Tibial artery (tissue), 4 donors: ENCODE results near the gene VAV3.

Source experiments
- DNase-seq, 2 donors: peaks; one replicate each; pipeline ENCODE4 v3.0.0-alpha.2; 2019
- H3K27ac ChIP-seq, 2 donors: fragments of 200-600 bp; sonication (generic) in 1 of 2; 1 replicate in 1 of 2; 2 replicates in 1 of 2; pipeline ENCODE4 v1.5.1; 2018 to 2019; ENCODE audit warnings: mild to moderate bottlenecking in 1 of 2
- H3K27me3 ChIP-seq, 2 donors: fragments of 200-600 bp; sonication (generic) in 1 of 2; one replicate each; pipeline versions ENCODE4 v1.5.1 to v1.6.0; 2016 to 2019
- H3K36me3 ChIP-seq, 3 donors: fragments of 200-600 bp; sonication (generic) in 2 of 3; one replicate each; pipeline ENCODE4 v1.5.1; 2016 to 2019; ENCODE audit warnings: mild to moderate bottlenecking in 2 of 3
- H3K4me1 ChIP-seq, 4 donors: fragments of 200-600 bp; sonication (generic) in 2 of 4; 1 replicate in 3 of 4; 2 replicates in 1 of 4; pipeline ENCODE4 v1.5.1; 2016 to 2019
- H3K4me3 ChIP-seq, 2 donors: fragments of 200-600 bp; sonication (generic) in 1 of 2; 1 replicate in 1 of 2; 2 replicates in 1 of 2; pipeline ENCODE4 v1.5.1; 2018 to 2019; ENCODE audit warnings: mild to moderate bottlenecking in 2 of 2
- H3K9me3 ChIP-seq, 3 donors: fragments of 200-600 bp; sonication (generic) in 1 of 3; one replicate each; pipeline ENCODE4 v1.5.1; 2016 to 2019
- intact Hi-C: fragments of 100-400 bp; cut with DNase I; formaldehyde crosslinking; loops from one replicate; pipeline ENCODE4 v1.15.0; 2023; ENCODE audit warnings: low total_unique reads
- TF ChIP-seq, protein P1 (sequence below), 2 experiments: fragments of 200-600 bp in 1 of 2; fragments of 450-650 bp in 1 of 2; IDR thresholded peaks; one replicate each; pipeline ENCODE4 v1.5.1; 2017 to 2019; ENCODE audit warnings: antibody characterized with exemption in 2 of 2, mild to moderate bottlenecking in 1 of 2, moderate library complexity in 1 of 2

Gene VAV3, protein sequence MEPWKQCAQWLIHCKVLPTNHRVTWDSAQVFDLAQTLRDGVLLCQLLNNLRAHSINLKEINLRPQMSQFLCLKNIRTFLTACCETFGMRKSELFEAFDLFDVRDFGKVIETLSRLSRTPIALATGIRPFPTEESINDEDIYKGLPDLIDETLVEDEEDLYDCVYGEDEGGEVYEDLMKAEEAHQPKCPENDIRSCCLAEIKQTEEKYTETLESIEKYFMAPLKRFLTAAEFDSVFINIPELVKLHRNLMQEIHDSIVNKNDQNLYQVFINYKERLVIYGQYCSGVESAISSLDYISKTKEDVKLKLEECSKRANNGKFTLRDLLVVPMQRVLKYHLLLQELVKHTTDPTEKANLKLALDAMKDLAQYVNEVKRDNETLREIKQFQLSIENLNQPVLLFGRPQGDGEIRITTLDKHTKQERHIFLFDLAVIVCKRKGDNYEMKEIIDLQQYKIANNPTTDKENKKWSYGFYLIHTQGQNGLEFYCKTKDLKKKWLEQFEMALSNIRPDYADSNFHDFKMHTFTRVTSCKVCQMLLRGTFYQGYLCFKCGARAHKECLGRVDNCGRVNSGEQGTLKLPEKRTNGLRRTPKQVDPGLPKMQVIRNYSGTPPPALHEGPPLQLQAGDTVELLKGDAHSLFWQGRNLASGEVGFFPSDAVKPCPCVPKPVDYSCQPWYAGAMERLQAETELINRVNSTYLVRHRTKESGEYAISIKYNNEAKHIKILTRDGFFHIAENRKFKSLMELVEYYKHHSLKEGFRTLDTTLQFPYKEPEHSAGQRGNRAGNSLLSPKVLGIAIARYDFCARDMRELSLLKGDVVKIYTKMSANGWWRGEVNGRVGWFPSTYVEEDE

DNA sequence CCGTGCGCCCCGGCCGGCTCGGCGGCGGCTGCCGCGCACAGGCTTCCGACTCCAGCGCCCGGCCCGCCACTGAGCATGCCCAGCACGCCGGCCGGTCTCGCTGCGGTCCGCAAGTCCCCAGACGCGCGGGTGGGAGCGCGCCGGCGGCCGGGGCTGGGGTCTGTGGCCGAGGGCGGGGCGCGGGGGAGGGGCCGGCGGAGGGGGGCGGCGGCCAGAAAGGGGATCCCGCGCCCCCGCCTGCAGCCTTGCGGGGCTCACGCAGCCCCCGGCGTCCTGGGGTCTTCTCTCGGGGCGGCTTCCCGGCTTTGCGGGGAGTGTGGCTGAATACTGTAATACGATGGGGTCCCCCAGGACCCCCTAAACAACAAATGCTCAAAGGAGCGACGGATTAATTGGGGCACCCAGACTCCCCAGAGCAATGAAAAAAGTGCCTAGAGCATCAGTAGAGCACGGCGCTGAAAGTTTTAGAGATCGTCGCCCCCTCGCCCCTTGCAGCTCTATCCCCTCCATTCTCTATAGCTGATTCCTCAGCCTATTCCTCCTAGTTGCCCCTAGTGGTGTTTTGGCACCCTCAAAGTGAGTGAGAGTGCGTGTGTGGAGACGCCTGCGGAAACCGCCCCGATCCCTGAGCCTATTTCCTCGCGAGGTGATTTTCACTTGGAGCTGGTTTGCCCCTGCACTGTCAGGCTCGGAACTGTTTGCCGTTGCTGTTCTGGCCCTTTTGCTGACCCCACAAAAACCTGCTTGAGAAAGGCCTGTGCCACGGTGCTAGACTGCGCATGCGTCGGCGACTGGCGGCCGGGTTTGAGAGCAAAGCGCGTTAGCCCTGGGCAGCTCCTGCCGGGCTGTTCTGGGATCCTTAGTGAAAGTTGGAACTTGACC lies at the start of gene VAV3:
Gene VAV3 (minus strand): TSS at position 71 of the 882 bp plus-strand sequence. CDS start 311 bp downstream, outside the sequence.
- Histone ChIP-seq H3K4me3 (peak within 1 kb of the TSS; percentile 41 to 46), H3K9me3 (no peaks in the 10 kb centered on the region), H3K36me3 (no peaks in the 10 kb centered on the region), H3K4me1 (peaks cover 0 to 21% (median 15%) of the 10 kb centered on the region in 4 donors), H3K27me3 (peaks cover 0 to 28% of the 10 kb centered on the region in 2 donors), H3K27ac (no peak within 1 kb of the TSS)
- intact Hi-C loops: no loop called here
- peak; percentile 75 to 77 for DNase-seq
- TF ChIP-seq, protein P1, sequence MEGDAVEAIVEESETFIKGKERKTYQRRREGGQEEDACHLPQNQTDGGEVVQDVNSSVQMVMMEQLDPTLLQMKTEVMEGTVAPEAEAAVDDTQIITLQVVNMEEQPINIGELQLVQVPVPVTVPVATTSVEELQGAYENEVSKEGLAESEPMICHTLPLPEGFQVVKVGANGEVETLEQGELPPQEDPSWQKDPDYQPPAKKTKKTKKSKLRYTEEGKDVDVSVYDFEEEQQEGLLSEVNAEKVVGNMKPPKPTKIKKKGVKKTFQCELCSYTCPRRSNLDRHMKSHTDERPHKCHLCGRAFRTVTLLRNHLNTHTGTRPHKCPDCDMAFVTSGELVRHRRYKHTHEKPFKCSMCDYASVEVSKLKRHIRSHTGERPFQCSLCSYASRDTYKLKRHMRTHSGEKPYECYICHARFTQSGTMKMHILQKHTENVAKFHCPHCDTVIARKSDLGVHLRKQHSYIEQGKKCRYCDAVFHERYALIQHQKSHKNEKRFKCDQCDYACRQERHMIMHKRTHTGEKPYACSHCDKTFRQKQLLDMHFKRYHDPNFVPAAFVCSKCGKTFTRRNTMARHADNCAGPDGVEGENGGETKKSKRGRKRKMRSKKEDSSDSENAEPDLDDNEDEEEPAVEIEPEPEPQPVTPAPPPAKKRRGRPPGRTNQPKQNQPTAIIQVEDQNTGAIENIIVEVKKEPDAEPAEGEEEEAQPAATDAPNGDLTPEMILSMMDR (IDR thresholded peaks at IDR 0.05): no peak

DNA sequence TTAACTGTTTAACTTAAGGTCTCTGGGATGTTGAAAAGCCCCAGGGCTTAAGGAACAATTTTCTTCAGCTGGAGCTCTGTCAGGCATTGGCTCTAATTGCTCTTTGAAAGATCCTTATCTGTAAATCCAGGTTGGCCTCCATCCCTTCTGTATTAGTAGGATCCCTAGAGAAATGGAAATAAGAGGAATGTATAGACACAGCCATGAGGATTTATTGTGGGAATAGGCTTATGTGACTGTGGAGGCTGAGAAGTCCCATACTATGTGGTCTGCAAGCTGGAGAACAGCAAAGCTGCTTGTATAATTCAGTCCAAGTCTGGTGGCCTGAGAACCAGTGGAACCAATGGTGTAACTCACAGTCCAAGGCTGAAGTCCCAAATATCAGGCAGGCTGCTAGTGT lies 47.6 kb upstream of the VAV3 start:
- DNase-seq: no peak
- Histone ChIP-seq H3K27ac (no peak overlapping the region), H3K9me3 (no peaks in the 10 kb centered on the region), H3K36me3 (no peaks in the 10 kb centered on the region), H3K27me3 (no peaks in the 10 kb centered on the region), H3K4me1 (no peaks in the 10 kb centered on the region), H3K4me3 (no peak overlapping the region)
- intact Hi-C loops: no loop called here
- TF ChIP-seq, protein P1 (IDR thresholded peaks at IDR 0.05): no peak

DNA sequence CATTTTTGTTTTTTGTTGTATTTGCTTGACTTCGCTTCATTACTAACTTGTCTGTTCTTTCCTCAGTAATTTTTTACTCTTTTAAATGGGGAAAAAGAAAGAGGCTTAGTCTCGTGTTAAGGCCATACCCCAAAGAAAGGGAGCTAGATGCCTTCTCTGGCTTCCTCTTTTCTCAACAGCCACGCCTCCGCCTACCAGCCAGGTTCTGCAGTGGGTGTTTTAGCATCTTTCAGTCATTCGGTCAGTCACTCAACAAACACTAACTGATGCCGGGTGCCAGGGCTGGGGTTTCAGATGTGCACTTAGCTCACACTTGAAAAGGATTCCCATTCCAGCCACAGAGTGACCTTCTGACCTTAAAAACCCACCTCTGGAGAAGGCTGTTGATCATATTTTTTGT lies 46.3 kb upstream of the VAV3 start:
- H3K27me3 ChIP-seq: no peaks in the 10 kb centered on the region
- H3K36me3 ChIP-seq: no peaks in the 10 kb centered on the region
- intact Hi-C loops: no loop called here
- no peaks in the 10 kb centered on the region for H3K9me3 ChIP-seq
- H3K4me3 ChIP-seq: no peak overlapping the region
- H3K27ac ChIP-seq: no peak overlapping the region
- no peaks in the 10 kb centered on the region for H3K4me1 ChIP-seq
- no peak for DNase-seq
- TF ChIP-seq, protein P1 (IDR thresholded peaks at IDR 0.05): no peak

DNA sequence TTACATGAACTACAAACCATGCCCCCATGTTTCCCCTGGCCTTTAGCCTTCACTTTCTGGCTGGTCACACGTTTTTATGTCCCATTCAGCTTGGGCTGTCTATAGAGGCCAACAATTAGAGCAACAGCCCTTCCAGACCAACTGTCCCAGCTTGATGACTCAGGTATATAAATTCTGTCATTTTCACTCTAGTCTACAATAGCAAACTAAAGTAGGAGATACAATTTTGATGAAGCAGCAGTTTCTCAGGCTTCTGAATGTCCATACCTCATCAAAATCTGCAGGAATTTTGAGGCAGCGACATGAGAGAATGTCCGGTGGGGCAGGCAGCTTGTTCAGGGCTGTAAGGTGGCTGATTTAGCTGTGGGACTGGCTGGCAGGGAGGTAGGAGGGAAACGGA lies 45.6 kb upstream of the VAV3 start:
- TF ChIP-seq, protein P1 (IDR thresholded peaks at IDR 0.05): no peak
- H3K4me3 ChIP-seq: no peak overlapping the region
- intact Hi-C loops: no loop called here

DNA sequence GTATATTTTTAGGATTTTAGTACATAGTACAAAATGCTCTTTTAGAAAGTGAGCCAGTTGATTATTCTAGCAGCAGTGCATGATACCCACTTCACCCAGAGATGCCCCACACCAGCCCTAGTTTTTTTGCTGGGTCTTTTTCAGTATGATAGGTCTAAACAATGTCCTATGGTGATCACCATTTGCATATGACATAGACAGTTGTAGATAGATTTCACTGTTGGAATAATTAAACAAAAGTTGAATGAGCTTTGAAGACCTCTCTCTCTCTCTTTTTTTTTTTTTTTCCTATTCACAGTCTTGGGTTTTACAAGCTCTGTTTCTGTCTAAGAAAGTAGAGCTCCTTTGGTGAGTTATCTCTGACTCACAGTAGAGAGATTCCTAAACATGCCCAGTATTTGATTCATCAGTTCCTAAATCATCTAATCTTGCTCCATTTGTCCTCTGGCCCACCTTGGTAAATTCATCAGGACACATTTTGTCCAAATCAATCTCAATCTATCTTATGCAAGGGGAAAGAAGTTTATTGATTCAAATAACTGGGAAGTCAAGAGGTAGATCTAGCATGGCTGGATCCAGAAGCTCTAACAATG lies 44.7 kb upstream of the VAV3 start:
- H3K36me3 ChIP-seq: no peaks in the 10 kb centered on the region
- H3K4me3 ChIP-seq: no peak overlapping the region
- TF ChIP-seq, protein P1 (IDR thresholded peaks at IDR 0.05): no peak
- H3K4me1 ChIP-seq: no peaks in the 10 kb centered on the region
- H3K27me3 ChIP-seq: no peaks in the 10 kb centered on the region
- no peak for DNase-seq
- intact Hi-C loops: no loop called here
- no peaks in the 10 kb centered on the region for H3K9me3 ChIP-seq
- no peak overlapping the region for H3K27ac ChIP-seq

More for the DNA sequence above, 45.6 kb upstream of the VAV3 start:
- Histone ChIP-seq H3K4me1 (no peaks in the 10 kb centered on the region), H3K36me3 (no peaks in the 10 kb centered on the region), H3K27ac (no peak overlapping the region), H3K9me3 (no peaks in the 10 kb centered on the region), H3K27me3 (no peaks in the 10 kb centered on the region)
- no peak for DNase-seq
